GM18858 (cell line): ENCODE results near the gene RBM12.

Source experiments
- ATAC-seq: cut with Tn5 transposase; IDR thresholded peaks from one replicate; pipeline ENCODE4 v1.9.1; 2021; ENCODE audit not compliant: unreplicated experiment

Gene RBM12

DNA sequence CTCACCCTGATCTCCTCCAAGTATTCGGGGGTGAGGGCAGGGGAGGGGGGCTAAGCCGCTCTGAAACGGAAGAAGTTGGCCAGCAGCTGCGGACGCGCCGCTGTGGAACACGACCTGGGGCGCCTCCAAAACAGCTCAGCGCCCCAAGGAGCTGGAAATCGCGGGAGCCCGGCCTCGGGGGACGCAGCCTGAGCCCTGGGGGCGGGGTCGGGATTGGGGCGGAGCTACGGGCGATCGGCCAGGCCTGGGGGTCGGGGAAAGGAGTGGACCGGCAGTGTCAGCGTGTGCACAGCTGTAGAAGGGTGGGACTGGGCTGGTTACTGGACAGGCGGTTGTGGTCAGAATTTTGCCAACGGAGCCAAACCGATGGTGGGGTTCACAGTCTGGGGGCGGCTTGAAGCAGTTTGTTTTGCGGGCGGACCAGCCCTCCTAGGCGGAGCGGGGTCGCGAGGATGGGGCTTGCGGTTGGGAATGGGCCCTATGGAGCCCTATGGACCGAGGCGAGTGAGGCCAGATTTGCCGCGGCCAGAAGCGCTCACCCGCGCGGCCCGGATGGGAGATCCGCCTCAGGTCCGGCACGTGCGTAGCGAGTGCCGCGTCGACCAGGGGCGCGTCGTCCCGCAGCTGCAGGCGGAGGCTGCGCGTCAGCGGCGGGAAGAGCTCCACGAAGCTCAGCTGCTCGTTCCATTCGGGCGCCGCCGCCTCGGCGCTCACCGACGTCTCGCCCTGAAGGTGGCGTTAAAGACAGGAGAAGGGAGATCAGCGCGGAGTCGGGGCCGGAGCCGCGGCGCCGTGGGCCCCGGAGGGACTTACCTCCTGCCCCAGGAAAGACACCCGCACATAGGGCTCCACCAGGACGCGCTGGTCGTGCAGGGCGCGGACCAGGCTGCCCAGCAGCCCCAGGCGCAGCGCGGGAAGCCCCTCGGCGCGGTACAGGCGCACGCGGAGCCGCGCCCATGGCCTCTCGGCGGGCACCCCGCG, 63.4 kb downstream of the RBM12 start:
- no peak for ATAC-seq

DNA sequence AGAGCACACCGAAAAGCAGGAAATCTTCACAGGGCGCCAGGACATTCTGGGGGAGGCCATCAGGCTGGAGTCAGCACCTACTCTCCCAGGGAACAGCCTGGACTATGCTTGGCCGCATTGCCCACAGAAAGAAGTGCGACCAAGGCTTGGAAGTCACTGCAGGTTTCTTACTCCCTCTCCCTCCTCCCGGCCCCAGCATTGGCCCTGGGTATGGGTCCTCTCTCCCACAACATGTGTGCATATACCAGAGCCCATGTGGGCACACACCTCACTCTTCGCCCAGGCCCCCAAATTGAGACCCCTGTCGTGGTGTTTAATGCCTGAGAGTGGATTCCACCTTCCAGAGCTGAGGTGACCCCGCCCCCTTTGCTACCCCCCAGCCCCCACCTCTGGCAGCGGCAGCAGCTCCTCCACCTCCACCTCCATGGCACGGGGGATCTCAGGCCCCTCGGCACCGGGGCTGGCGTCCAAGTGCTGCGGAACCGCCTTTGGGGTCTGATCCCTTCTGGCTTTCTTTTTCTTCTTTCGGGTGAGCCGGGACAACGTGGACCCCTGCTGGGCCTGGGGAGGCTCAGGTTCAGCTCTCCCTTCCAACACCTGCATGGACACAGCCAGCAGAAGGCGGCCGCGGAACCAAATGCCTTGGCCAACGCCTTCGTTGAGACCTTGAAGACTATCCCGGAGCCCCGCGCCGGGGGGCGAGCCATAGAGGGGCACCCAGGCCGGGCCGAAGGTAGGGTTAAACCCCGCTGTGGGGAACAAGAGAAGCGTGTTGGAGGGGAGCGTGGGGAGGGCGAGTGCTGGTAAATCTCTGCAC, 64.3 kb downstream of the RBM12 start:
- ATAC-seq, result no peak

DNA sequence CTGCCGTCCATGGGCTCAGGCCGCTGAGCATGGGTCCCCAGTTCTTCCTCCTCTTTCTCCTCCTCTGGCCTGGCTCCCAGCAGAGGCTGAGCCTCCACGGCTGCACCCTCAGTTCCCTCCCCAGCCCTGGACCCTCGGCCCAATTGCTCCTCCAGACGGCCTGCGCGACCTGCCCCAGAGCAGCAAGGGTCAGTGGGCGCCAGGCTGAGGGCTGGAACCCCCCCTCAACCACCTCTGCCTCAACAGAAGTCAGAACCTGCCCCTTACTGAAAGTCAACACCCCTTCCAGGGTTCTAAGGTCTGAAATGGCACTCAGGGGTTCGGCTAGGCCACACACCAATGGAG, 65.0 kb downstream of the RBM12 start:
- ATAC-seq, result no peak
